Activated effector memory CD4-positive, alpha-beta T cell treated with Interleukin-2 at 50 U/mL for 16 hours (primary cell): ENCODE data around the gene DCPS.
"Not testable (repeated sequence)": the region's sequence is repeated elsewhere in the genome, so short reads cannot be mapped to it uniquely, and the experiment has no call there.

Experiments used
- DNase-seq: peaks from one replicate; pipeline ENCODE4 v3.0.0-alpha.2; 2020

Gene DCPS

GRCh38 chr11:126362879-126363655 is 59.2 kb downstream of the DCPS start:
- DNase-seq = no peak

- DNase-seq = no peak
Observed at GRCh38 chr11:126363706-126364248, 59.9 kb downstream of the DCPS start.

- DNase-seq = not testable (repeated sequence)
Observed at GRCh38 chr11:126364735-126365134, 60.9 kb downstream of the DCPS start.

- DNase-seq = not testable (repeated sequence)
Observed at GRCh38 chr11:126365508-126365907, 61.6 kb downstream of the DCPS start.

- DNase-seq = no peak
Observed at GRCh38 chr11:126366064-126366822, 62.4 kb downstream of the DCPS start.

GRCh38 chr11:126366823-126367654 is 63.2 kb downstream of the DCPS start:
- DNase-seq = not testable (repeated sequence)

- DNase-seq = not testable (repeated sequence)
Observed at GRCh38 chr11:126367806-126368205, 63.9 kb downstream of the DCPS start.

GRCh38 chr11:126368336-126369119 is 64.7 kb downstream of the DCPS start:
- DNase-seq = not testable (repeated sequence)

- no peak for DNase-seq
Observed at GRCh38 chr11:126370016-126370415, 66.2 kb downstream of the DCPS start.

GRCh38 chr11:126371595-126371994 is 67.7 kb downstream of the DCPS start:
- DNase-seq = no peak

- DNase-seq = not testable (repeated sequence)
Observed at GRCh38 chr11:126373389-126374066, 69.7 kb downstream of the DCPS start.

GRCh38 chr11:126374562-126375300 is 70.9 kb downstream of the DCPS start:
- DNase-seq = not testable (repeated sequence)

GRCh38 chr11:126375726-126376125 is 71.9 kb downstream of the DCPS start:
- DNase-seq = no peak

- no peak for DNase-seq
Observed at GRCh38 chr11:126378763-126379162, 74.9 kb downstream of the DCPS start.

GRCh38 chr11:126380909-126381308 is 77.0 kb downstream of the DCPS start:
- no peak for DNase-seq

- not testable (repeated sequence) for DNase-seq
Observed at GRCh38 chr11:126381960-126382359, 78.1 kb downstream of the DCPS start.

- DNase-seq = not testable (repeated sequence)
Observed at GRCh38 chr11:126382641-126383040, 78.8 kb downstream of the DCPS start.

- DNase-seq = no peak
Observed at GRCh38 chr11:126383339-126384335, 79.8 kb downstream of the DCPS start.

GRCh38 chr11:126384449-126385070 is 80.7 kb downstream of the DCPS start:
- no peak for DNase-seq
